GM21529 (cell line): Measurements from ENCODE around the gene SS18L1.

Source experiments
- ATAC-seq: cut with Tn5 transposase; IDR thresholded peaks from one replicate; pipeline ENCODE4 v1.9.1; 2021; ENCODE audit not compliant: unreplicated experiment

SS18L1 gene

GRCh38 chr20:62151835-62152364 is 8.3 kb downstream of the SS18L1 start:
- no peak for ATAC-seq

- ATAC-seq: no peak
Measured at GRCh38 chr20:62155428-62156253, 12.1 kb downstream of the SS18L1 start.

- ATAC-seq: no peak
Measured at GRCh38 chr20:62156254-62156556, 12.6 kb downstream of the SS18L1 start.

- ATAC-seq: peak; percentile 50
Measured at GRCh38 chr20:62156592-62157386, 13.2 kb downstream of the SS18L1 start.

- ATAC-seq: no peak
Measured at GRCh38 chr20:62157387-62158087, 14.0 kb downstream of the SS18L1 start.

- ATAC-seq: no peak
Measured at GRCh38 chr20:62158088-62158400, 14.5 kb downstream of the SS18L1 start.

GRCh38 chr20:62158541-62158940 is 15.0 kb downstream of the SS18L1 start:
- no peak for ATAC-seq

GRCh38 chr20:62159052-62159451 is 15.5 kb downstream of the SS18L1 start:
- ATAC-seq: no peak

GRCh38 chr20:62159839-62160238 is 16.3 kb downstream of the SS18L1 start:
- no peak for ATAC-seq

- no peak for ATAC-seq
Measured at GRCh38 chr20:62160253-62160652, 16.7 kb downstream of the SS18L1 start.

- no peak for ATAC-seq
Measured at GRCh38 chr20:62160876-62161275, 17.3 kb downstream of the SS18L1 start.

- ATAC-seq: no peak
Measured at GRCh38 chr20:62161347-62161746, 17.8 kb downstream of the SS18L1 start.

GRCh38 chr20:62162765-62163484 is 19.4 kb downstream of the SS18L1 start:
- ATAC-seq: no peak

- no peak for ATAC-seq
Measured at GRCh38 chr20:62163485-62163865, 19.9 kb downstream of the SS18L1 start.

GRCh38 chr20:62163986-62164762 is 20.6 kb downstream of the SS18L1 start:
- no peak for ATAC-seq

GRCh38 chr20:62164879-62165761 is 21.6 kb downstream of the SS18L1 start:
- no peak for ATAC-seq

GRCh38 chr20:62165762-62166399 is 22.3 kb downstream of the SS18L1 start:
- no peak for ATAC-seq

GRCh38 chr20:62167474-62167873 is 23.9 kb downstream of the SS18L1 start:
- ATAC-seq: no peak

- no peak for ATAC-seq
Measured at GRCh38 chr20:62168061-62168460, 24.5 kb downstream of the SS18L1 start.
